GM19023 (cell line): ENCODE data around the gene ACBD6.
"Not testable (repeated sequence)": the region's sequence is repeated elsewhere in the genome, so short reads cannot be mapped to it uniquely, and the experiment has no call there.

ENCODE experiments used
- ATAC-seq: cut with Tn5 transposase; IDR thresholded peaks from one replicate; pipeline ENCODE4 v1.9.1; 2021; ENCODE audit warnings: mild to moderate bottlenecking, moderate library complexity; ENCODE audit not compliant: unreplicated experiment

The ACBD6 gene

DNA sequence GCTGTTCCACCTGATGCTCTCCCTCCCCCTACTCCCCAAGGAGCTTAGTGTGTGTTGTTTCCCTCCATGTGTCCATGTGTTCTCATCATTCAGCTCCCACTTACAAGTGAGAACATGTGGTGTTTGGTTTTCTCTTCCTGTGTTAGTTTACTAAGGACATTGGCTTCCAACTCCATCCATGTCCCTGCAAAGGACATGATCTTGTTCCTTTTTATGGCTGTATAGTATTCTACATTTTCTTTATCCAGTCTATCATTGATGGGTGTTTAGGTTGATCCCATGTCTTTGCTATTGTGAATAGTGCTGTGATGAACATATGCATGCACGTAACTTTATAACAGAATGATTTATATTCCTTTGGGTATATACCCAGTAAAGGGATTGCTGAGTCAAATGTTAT is 81.2 kb downstream of the ACBD6 start:
- ATAC-seq: not testable (repeated sequence)

DNA sequence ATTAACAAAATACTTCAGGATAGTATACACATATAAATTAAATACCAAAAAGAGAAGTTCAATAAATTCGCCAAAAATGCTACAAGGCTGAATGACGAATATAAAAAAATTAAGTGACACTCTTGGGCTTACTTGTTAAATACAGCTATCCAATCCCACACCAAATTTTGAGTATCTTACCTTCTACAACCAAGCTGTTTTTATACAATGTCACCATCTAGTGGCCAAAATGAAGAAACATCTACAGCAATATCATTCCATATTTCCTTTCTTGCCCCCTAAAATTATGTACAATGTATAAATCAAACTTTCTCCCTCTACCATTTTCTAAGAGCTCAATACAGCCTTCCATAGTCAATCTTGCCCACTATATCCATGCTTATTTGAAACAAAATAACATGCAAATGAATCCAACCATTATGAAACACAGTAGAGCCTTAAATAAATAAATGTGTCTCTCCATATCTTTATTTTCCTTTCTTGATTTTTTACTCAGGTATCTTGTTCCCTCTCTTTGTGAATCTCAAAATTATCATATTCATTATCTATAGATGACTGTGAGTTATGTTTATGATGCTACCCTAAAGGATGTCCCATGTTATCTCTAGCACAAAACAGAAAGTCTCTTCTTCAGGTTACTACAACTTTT is 86.3 kb downstream of the ACBD6 start:
- ATAC-seq: no peak

GRCh38 chr1:180415236-180415848 is 87.0 kb downstream of the ACBD6 start:
- ATAC-seq: no peak

DNA sequence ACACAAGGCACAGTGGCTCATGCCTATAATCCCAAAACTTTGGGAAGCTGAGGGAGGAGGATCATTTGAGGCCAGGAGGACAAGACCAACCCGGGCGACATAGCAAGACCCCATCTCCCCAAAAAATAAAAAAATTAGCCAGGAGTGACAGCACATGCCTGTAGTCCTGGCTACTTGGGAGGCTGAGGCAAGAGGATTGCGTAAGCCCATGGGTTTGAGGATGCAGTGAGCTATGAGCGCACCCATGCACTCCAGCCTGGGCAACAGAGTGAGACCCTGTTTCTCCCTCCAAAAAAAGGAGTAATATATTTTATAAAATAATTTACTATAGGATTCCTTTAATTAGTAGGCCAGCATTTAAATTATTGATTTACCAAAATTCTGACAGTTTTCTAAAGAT is 89.8 kb downstream of the ACBD6 start:
- no peak for ATAC-seq

GRCh38 chr1:180408128-180408527 is 94.2 kb downstream of the ACBD6 start:
- ATAC-seq: not testable (repeated sequence)

- no peak for ATAC-seq
These were observed 95.3 kb downstream of the ACBD6 start for GRCh38 chr1:180407051-180407450.

DNA sequence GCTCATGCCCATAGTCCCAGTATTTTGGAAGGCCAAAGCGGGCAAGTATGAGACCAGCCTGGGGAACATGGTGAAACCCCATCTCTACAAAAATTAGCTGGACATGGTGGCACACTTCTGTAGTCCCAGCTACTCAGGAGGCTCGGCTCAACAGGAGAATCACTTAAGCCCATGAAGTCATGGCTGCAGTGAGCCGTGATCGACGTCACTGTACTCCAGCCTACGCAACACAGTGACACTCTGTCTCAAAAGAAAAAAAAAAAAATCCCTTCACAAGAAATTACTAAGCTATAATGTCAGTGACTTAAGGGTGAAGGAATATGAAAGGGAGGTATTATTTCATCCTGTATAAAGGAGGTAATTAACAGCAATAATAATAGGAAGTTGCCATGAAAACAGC is 99.8 kb downstream of the ACBD6 start:
- no peak for ATAC-seq

- ATAC-seq: no peak
These were observed 100.4 kb downstream of the ACBD6 start for GRCh38 chr1:180402001-180402400.

DNA sequence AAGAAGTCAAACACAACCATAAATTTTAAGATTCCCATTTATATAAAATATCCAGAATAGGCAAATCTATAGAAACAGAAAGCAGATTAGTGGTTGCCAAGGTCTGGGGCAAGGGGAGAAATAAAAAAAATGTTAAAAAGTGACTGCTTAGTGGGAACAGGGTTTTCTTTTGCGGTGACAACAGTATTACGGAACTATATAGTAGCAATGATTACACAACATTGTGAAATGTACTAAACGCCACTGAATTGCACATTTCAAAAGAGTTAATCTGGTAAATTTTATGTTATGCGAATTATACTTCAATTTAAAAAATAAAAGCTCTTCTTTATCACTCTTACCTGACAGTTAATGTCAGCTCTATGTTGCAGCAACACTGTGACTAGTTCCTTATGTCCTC is 105.2 kb downstream of the ACBD6 start:
- ATAC-seq: no peak

DNA sequence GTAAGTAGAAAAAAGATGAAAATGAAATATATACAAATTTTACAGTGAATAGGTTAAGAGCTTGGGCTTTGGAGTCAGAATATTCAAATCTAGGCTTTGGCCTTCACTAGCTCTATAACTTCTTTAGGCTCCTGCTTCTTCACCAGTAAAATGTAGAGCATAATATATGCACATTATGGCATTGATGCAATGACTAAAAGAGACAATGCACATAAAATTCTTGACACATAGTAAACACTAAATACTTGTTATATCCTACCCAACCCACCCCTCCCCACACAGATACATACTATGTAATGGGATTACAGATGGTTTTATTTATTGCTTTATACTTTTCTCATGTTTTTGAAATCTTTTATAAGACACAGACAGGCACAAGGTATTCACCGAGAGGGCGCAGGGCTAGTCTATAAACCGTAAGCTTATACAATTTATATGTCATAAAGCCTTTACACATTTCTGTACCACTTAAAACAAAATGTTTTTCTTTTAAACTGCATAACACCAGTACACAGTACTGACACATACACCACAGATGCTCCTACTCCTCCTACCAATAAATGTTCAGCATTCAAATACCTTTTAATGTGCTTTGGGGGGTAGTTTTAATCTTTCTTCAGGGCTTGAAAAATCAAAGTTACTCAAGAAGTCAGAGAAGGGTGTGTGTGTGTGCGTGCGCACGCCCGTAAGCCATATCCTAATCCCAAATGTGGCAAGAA is 109.8 kb downstream of the ACBD6 start:
- no peak for ATAC-seq

- ATAC-seq: no peak
These were observed 110.4 kb downstream of the ACBD6 start for GRCh38 chr1:180392020-180392419.

GRCh38 chr1:180387413-180387812 is 115.0 kb downstream of the ACBD6 start:
- no peak for ATAC-seq

GRCh38 chr1:180386745-180387367 is 115.5 kb downstream of the ACBD6 start:
- ATAC-seq: no peak

DNA sequence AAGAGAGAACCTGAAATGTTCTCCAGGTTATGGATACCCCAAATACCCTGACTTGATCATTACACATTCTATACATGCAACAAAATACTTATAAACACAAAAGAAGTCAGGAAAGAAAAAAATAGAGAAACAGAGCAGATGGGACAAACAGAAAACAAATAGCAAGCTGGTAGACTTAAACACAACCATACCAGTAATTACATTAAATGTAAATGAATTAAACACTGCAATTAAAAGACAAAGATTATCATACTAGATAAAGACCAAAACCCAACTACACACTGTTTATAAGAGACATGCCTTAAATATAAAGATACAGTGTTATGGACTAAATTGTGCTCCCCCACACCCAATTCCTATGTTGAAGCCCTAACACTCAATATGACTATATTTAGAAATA is 117.2 kb downstream of the ACBD6 start:
- ATAC-seq: no peak

DNA sequence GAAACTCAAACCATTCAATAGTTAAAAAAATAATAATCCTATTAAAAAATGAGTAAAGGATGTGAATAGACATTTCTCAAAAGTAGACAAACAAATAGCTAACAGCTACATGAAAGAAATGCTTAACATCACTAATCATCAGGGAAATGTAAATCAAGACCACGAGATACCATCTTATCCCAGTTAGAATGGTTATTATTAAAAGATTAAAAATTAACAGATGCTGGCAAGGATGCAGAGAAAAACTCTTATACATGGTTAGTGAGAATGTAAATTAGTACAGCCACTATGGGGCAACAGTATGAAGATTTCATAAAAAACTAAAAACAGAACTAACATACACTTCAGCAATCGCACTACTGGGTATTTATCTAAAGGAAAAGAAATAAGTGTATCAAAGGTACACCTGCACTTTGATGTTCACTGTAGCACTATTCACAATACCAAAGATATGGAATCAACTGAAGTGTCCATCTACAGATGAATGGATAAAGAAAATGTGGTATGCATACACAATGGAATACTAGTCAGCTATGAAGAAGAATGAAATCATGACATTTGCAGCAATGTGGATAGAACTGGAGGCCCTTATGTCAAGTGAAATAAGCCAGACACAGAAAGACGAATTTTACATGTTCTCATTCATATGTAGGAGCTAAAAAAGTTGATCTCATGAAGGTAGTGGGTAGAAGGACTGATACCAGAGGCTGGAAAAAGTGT is 117.9 kb downstream of the ACBD6 start:
- ATAC-seq: no peak

DNA sequence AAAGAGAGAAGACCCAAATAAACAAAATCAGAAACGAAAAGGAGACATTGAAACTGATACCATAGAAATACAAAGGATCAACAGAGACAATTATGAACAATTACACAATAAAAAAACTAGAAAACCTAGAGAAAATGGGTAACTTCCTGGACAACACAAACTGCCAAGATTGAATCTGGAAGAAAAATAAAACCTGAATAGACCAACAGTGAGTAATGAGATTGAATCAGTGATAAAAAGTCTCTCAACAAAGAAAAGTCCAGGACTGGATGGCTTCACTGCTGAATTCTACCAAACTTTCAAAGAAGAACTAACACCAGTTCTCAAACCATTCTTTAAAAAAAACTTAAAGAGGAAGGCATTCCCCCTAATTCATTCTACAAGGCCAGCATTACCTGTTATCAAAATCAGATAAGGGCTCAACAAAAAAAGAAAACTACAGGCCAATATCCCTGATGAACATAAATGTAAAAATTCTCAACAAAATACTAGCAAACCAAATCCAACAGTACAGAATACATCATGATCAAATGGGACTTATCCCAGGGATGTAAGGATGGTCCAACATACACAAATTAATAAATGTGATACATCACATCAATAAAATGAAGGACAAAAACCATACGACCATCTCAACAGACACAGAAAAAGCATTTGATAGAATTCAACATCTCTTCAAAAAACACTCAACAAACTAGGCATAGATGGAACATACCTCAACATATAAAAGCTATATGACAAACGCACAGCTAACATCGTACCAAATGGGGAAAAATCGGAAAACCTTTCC is 119.9 kb downstream of the ACBD6 start:
- no peak for ATAC-seq

- ATAC-seq: no peak
These were observed 121.2 kb downstream of the ACBD6 start for GRCh38 chr1:180381184-180381580.

DNA sequence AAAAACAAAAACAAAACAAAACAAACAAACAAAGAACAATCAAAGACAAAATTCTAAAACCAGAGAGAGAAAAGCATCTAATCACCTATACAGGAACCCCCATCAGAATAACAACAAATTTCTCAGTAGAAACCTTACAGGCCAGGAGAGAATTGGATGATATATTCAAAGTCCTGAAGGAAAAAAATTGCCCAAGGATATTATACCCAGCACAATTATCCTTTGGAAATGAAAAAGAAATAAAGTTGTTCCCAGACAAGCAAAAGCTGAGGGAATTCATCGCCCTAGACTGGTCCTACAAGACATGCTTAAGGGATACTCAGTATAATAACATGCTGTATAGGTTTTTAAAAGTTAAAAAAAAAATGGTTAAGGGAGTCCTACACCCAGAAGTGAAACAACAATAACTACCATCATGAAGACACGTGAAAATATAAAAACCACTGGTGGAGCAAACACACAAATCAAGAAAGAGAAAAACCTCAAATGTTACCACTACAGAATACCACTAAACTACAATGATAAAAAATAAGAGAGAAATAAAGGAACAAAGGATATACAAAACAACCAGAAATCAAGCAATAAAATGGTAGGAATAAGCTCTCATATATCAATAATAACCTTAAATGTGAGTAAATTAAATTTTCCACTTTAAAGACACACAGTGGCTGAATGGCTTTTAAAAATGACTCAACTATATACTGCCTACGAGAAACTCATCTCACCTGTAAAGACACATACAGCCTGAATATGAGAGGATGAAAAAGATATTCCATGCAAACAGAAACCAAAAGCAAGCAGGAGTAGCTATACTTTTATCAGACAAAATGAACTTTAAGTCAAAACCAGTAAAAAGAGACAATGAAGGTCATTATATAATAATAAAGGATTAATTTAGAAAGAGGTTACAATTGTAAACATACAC is 121.9 kb downstream of the ACBD6 start:
- ATAC-seq: no peak

DNA sequence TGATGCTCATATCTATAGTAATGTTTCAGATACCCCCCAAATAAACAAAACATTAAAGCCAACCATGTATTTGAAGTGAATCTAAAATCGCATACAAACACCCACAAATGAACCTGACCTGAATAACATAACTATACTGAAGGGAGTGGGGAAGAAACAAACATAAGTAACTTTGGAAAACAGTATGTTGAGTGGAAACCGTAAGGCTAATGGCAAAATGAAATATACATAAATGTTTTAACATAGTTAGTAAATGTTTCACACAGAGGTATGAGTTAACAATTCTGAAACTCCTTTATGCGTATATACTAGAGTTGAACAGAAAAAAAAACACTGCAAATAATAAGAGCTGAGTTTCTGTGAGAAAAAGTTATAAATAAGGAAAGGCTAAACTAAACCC is 125.6 kb downstream of the ACBD6 start:
- ATAC-seq: no peak
